Tibial nerve (tissue), 4 donors: ENCODE data around the gene CNTNAP5.

Experiments used
- EP300 ChIP-seq, 2 donors: sonication (generic); formaldehyde crosslinking; IDR thresholded peaks; one replicate each; pipeline ENCODE4 v1.6.1; 2017; ENCODE audit warnings: antibody characterized with exemption in 2 of 2, mild to moderate bottlenecking in 1 of 2
- POLR2A ChIP-seq, 2 donors: fragments of 450-650 bp; IDR thresholded peaks; one replicate each; pipeline ENCODE4 v1.6.1; 2017; ENCODE audit warnings: antibody characterized with exemption in 2 of 2, mild to moderate bottlenecking in 2 of 2, moderate library complexity in 2 of 2
- TF ChIP-seq, protein P1 (sequence below), 5 experiments: fragments of 200-600 bp in 3 of 5; fragments of 450-650 bp in 2 of 5; sonication (generic) in 3 of 5; IDR thresholded peaks; one replicate each; pipeline ENCODE4 v1.5.1; 2016 to 2019; ENCODE audit warnings: antibody characterized with exemption in 5 of 5, mild to moderate bottlenecking in 3 of 5, moderate library complexity in 2 of 5

GRCh38 chr2:124649001-124649400 is 623.9 kb downstream of the CNTNAP5 start:
- TF ChIP-seq, protein P1, sequence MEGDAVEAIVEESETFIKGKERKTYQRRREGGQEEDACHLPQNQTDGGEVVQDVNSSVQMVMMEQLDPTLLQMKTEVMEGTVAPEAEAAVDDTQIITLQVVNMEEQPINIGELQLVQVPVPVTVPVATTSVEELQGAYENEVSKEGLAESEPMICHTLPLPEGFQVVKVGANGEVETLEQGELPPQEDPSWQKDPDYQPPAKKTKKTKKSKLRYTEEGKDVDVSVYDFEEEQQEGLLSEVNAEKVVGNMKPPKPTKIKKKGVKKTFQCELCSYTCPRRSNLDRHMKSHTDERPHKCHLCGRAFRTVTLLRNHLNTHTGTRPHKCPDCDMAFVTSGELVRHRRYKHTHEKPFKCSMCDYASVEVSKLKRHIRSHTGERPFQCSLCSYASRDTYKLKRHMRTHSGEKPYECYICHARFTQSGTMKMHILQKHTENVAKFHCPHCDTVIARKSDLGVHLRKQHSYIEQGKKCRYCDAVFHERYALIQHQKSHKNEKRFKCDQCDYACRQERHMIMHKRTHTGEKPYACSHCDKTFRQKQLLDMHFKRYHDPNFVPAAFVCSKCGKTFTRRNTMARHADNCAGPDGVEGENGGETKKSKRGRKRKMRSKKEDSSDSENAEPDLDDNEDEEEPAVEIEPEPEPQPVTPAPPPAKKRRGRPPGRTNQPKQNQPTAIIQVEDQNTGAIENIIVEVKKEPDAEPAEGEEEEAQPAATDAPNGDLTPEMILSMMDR (IDR thresholded peaks at IDR 0.05), result no peak
- TF ChIP-seq POLR2A (IDR thresholded peaks at IDR 0.05) (no peak), EP300 (IDR thresholded peaks at IDR 0.05) (no peak)
